GM12874 (cell line): ENCODE data around the gene KLHL3.

Experiments
- CTCF ChIP-seq: IDR thresholded peaks from 2 replicates; pipeline ENCODE4 v1.5.1; 2011; ENCODE audit warnings: low read depth, mild to moderate bottlenecking, control low read depth, low read length, moderate library complexity; ENCODE audit not compliant: insufficient read depth

KLHL3 gene

GRCh38 chr5:137630216-137630971, 105.5 kb downstream of the KLHL3 start:
- no peak for TF ChIP-seq CTCF

GRCh38 chr5:137629646-137630045, 106.2 kb downstream of the KLHL3 start:
- TF ChIP-seq CTCF, result peak; percentile 68

- TF ChIP-seq CTCF, result no peak
These were observed 108.2 kb downstream of the KLHL3 start for GRCh38 chr5:137627706-137628105.

GRCh38 chr5:137627293-137627692, 108.6 kb downstream of the KLHL3 start:
- TF ChIP-seq CTCF, result no peak

- TF ChIP-seq CTCF, result no peak
These were observed 111.0 kb downstream of the KLHL3 start for GRCh38 chr5:137624786-137625349.

- no peak for TF ChIP-seq CTCF
These were observed 113.0 kb downstream of the KLHL3 start for GRCh38 chr5:137622850-137623249.

- TF ChIP-seq CTCF, result no peak
These were observed 113.7 kb downstream of the KLHL3 start for GRCh38 chr5:137621861-137622823.
